GM21447 (cell line): ENCODE measurements around the gene TWSG1.

Source experiments
- ATAC-seq: cut with Tn5 transposase; IDR thresholded peaks from one replicate; pipeline ENCODE4 v1.9.1; 2021; ENCODE audit not compliant: unreplicated experiment

TWSG1 gene

DNA sequence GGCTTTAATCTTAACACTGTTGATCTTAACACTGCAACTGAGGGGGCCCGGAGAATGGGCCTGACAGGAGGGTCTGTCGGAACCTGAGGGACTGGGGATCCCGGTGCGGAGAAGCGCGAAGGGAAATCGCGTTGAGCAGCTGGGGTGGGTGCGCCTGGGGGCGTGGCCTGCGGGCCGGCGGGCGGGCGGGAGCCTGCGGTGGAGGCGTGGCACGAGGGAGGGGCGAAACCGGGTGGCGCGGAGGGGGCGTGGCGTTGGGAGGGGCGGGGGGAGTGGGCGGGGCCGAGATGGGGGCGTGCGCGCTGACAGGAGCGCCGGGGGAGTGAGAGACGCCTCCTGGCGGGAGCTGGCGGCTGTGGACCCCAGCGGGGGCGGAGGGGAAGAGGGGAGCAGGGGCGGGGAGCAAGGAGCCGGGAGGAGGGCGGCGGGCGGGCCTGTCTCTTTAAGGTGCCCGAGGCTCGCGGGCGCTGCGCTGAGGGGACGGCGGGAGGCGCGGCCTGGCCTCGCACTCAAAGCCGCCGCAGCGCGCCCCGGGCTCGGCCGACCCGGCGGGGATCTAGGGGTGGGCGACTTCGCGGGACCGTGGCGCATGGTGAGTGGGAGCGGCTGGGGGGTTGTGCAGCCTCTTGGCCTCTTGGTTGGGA lies at the start of gene TWSG1:
TWSG1 (plus strand) TSS at position 445 of the 644 bp plus-strand sequence. CDS start 2,457 bp downstream, outside the sequence.
- ATAC-seq: peak; percentile 77

DNA sequence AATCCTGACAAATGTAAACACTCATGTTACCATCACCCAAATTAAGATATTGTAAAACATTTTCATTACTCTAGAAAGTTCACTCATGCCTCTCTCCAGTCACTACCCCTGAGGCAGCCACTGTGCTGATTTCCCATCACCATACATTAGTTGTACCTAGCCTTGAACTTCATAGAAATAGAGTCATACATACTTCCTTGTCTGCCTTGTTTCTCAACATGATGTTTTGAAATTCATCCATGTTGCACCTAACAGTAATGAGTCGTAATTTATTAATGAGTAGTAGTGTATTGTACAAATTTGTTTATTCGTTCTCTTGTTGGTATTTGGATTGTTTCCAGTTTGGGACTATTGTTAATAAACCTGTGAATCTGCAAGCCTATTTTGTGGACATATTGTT lies 49.0 kb upstream of the TWSG1 start:
- no peak for ATAC-seq

DNA sequence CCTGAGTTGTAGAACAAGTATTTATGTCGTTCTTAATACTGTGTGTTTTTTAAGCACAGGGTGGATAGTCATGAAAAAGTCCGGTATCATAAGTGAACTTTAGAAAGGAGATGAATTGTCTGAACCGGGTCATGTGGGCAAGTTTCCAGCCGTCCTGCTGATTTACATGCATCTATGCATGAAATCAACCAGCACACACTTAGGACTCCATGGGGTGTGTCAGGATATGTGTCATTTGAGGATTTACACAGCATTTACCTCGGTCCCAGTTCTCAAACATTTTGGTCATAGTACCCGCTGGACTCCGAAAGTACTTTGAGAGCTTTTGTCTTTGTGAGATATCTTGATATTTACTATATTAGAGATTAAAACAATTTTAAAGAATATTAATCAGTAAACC lies 47.5 kb upstream of the TWSG1 start:
- ATAC-seq: no peak

DNA sequence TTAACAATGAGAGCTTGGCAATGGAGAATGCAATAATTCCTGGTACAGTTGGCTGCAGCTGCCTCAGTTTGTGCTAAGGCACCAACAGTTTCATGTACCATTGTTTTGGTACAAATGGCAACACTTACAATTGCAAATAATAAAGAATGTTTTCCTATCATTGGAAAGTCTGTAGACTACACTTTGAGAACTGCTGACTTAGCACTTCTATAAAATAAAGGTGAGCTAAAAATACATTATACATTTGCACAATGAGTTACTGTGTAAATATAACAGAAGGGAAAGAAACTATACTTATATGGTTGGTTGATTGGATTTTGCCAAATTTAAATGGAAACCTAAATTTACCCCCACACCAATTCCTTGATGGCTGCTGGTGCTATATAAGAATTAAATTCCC lies 44.9 kb upstream of the TWSG1 start:
- no peak for ATAC-seq

DNA sequence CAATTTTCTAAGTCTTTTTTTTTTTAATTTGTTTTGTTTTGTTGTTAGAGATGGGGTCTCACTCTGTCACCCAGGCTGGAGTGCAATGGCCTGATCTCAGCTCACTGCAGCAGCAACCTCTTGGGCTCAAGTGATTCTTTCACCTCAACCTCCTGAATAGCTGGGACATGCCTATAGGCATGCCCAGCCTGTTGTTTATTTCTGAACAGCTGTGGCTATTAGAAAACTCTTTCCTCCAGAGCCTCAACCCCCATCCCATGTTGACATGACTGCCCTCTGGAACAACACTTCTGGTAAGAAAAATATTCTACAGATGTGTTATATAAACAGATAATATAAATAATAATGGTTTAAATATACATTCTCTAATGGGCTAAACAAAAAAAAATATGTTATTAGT lies 44.4 kb upstream of the TWSG1 start:
- no peak for ATAC-seq

DNA sequence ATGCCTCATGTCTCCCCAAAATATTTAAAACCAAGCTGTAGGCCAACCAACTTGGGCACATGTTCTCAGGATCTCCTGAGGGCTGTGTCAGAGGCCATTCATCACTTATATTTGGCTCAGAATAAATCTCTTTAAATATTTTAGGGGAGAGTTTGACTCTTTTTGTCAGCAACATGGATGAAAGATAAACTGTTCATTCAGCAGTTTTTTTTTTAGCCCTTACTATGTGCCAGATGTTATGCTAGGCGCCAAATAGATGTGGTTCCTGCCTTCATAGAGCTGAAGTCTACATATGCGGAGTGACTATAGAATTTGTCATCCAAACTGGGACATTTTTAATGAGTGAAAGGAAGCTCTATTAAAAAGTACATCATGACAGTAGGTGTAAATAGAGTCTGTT lies 42.5 kb upstream of the TWSG1 start:
- ATAC-seq: no peak

DNA sequence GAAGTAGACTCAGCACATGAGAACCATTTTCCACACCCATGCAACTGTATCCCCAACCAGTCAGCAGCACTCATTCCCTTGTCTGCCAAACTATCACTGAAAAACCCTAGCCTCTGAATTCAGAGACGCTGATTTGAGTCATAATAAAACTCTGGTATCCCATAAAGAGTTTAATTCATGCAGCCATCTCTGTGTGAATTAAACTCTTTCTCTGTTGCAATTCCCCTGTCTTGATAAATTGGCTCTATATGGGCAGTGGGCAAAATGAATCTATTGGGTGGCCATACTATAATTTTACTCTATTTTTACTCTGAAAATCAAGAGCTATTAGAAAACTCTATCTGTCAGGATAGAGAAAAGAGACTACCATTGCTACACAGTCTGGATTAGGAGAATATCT lies 40.6 kb upstream of the TWSG1 start:
- ATAC-seq: no peak

DNA sequence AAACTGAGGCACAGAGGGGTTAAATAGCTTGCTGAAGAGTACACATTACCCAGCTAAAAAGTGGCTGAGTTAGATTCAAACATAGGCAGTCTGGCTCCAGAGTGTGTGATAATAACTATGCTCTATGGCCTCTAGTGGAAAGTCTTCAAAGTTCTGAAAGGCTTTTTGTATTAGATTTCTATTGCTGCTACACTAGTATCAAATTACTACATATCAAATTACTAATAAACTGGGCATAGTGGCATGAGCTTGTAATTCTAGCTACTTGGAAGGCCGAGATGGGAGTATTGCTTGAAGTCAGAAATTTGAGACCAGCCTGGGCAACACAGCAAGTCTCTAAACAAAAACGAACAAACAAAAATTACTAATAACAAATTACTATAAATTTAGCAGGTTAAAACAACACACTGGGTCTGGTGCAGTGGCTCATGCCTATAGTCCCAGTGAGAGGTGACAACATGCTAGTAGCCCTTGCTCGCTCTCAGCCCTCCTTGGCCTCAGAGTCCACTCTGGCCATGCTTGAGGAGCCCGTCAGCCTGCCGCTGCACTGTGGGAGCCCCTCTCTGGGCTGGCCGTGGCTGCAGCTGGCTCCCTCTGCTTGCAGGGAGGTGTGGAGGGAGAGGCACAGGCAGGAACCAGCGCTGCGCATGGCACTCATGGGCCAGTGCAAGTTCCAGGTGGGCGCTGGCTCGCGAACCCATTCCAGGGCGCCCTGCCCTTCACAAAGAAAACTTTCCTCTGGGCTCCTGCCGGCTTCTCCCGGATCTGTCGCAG lies 38.2 kb upstream of the TWSG1 start:
- no peak for ATAC-seq

DNA sequence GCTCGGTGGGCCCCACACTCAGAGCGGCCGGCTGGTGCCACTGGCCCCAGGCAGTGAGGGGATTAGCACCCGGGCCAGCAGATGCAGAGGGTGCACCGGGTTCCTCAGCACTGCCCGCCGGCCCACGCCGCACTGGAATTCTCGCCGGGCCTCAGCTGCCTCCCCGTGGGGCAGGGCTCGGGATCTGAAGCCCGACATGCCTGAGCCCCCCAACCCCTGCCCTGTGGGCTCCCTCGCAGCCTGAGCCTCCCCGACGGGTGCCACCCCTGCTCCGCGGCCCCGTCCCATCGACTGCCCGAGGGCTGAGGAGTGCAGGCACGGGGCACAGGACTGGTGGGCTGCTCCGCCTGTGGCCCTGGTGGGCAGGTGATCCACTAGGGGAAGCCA lies 37.6 kb upstream of the TWSG1 start:
- no peak for ATAC-seq

DNA sequence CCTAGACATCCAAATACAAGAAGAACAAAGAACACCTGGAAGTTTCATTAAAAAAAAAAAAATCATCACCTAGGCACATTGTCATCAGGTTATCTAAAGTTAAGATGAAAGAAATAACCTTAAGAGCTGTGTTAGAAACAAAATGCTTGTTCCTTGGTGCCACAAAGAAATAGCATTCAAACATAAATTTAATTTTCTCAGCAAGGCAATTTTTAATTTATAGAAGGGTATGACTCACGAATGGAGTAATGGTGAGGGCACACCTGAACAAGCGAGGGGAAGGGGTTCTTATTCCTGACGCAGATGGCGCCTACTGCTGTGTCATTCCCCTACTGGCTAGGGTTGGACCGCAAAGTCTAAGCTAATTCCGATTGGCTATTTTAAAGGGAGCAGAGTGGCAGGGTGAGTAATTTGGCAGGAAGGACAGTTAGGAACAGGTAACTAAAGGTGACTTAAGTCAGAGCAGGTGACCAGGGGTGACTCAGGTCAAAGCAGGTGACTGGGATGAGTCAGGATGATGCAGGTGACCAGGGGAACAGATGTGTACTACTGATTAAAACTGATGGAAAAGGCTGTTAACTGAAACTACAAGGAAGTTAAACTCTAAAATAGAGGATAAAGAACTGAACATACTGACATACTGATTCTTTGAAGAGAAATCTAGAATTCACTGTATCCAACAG lies 30.0 kb upstream of the TWSG1 start:
- ATAC-seq: no peak

DNA sequence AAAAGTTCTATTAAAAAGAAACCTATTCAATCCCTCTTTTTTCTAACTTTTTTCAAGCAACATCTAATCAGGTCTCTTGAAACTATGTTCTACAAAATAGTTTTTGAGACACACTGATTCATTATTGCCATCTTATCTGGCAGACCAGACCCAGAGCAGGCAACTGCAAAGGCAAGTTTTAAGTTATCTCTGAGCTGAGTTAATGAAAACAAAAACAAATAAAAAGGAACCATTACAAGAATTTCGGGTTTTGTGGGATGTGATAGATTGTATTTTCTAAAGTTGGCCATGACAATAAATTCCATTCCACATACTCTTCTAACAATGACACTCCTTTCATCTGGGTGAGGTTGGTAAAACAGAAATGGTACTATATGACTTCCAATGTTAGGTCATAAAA lies 15.2 kb upstream of the TWSG1 start:
- ATAC-seq: no peak

DNA sequence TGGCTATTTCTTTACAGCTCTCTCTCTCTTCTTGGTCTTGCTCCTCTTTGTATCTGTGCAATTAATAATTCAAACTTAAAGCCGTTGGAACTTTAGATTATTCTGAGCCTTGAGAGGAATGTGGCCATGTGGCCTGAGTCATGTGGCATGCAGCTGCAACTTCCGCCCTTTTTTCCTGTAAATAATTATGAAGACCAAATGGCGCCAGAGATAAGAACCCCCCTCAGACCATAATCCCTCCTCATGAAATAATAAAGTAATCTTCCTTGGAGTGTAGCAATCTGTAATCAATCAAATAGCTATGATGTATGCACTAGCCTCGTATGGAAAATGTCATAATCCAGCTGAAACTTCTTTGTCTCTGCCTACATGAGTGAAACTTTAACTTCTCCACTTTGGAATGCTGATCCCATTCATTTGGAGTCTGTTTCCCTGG lies 13.5 kb upstream of the TWSG1 start:
- ATAC-seq: no peak

DNA sequence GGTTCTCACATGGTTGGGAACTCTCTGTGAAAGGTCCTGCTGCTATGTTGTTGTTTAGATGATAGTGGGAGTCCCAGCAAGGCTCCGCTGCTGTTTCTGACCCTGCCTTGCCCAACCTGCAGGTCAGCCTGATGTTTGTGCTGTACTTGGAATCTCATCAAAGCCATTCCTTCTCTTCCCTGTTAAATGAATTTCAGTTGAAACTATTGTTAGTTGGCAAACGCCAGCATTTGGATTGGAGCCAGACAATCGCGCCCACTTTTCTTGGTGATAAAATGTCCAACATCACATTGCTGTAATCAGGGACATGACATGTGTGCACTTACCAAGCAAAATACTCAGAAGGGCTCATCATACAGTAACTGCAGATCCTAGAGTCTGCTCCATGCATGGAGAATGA lies 12.8 kb upstream of the TWSG1 start:
- no peak for ATAC-seq

DNA sequence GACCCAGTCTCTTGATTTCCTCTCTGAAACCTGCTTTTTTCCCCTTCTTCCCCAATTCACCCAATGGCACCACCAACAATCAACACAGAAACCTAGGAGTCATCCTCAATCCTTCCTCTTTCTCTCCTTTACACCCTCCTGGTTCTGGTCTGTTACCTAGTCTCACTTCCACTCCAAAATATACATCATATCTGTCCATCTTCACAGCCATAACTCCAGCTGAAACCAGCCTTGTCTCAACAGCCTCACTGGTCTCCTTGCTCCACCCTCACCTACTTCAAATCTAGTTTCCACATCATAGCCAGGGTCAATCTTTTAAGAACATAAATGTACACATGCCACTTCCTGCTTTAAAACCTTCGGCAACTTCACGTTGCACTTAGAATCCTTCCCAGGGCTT lies 11.8 kb upstream of the TWSG1 start:
- no peak for ATAC-seq

DNA sequence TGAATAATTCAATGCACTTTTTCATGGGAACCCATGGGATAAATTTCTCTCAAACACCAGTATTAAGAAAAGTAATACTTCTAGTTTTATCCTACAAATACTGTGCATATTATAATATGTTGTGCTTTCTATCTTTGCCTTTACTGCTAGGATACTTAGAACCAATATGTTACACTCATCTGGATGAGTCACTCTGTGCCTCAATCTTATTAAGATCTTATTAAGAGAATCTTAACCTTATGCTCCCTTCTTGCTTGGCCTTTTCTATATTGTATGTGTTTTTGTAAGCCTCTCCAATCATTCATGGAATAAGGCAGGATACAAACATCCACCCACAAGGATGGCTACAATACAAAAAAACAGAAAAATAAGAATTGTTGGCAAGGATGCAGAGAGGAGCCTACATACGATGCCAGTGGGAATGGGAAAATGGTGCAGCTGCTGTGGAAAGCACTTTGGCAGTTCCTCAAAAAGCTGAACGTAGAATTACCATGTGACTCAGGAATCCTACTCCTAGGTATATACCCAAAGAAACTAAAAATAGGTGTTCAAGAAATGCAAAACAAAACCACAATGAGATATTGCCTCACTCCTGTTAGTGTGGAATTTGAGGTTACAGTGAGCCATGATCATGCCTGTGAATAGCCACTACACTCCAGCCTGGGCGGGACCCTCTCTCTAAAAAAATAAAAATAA lies 10.7 kb upstream of the TWSG1 start:
- ATAC-seq: no peak

DNA sequence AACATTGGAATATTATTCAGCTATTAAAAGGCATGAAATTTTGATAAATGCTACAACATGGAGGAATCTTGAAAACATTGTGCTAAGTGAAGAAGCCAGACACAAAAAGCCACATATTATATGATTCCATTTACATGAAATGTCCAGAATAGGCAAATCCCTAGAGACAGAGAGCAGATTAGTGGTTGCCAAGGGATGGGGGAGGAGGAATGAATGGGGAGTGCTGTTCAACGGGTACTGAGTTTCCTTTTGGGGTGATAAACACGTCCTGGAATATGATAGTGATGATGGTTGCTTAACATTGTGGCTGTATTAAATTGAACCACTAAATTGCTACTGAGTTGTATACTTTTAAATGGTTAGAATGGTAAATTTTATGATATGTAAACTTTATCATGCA lies 8.9 kb upstream of the TWSG1 start:
- no peak for ATAC-seq

DNA sequence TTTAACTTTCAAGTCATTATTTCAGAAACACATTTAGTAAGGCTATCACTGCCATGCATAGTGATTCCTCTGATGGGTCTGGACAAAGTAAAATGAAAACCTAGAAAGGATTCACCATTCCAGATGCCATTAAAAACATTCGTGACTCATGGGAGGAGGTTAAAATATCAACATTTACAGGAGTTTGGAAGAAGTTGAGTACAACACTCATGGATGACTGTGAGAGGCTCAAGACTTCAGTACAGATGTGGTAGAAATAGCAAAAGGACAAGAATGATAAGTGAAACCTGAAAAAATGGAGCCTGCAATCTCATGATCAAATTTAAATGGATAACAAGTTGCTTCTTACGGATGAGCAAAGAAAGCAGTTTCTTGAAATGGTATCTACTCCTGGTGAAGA lies 5.8 kb upstream of the TWSG1 start:
- no peak for ATAC-seq

DNA sequence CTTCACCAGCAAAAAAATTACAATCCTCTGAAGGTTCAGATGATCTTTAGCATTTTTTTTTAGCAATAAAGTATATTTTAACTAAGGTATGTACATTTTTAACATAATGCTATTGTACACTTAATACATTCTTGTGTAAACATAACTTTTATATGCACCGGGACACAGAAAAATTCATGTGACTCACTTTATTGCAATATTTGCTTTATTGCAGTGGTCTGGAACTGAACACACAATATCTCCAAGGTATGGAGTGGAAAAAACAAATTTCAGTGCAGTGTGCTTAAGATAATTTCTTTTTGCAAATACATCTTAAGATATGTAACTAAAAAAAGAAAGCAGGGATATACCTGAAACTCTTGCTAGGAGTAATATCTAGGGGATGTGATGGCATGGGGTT lies 5.1 kb upstream of the TWSG1 start:
- no peak for ATAC-seq

DNA sequence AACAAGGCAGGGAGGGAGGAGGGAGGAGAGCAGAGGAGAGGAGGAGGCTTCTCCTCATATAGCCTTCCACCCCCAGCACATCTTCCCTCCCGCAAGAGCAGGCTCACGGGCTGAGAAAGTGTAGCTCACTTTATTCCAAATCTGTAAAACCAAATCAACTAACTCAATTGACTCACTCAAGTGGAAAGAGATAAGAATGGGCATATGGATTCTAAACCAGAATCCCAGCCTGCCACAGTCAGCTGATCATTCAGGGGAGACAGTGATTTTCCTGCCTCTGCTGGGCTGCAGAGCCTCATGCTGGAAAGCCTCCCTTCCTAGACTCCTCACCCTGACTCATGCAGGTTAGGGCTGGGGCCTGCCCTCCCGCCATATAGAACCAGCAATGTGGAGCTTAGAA lies 4.2 kb upstream of the TWSG1 start:
- ATAC-seq: no peak

DNA sequence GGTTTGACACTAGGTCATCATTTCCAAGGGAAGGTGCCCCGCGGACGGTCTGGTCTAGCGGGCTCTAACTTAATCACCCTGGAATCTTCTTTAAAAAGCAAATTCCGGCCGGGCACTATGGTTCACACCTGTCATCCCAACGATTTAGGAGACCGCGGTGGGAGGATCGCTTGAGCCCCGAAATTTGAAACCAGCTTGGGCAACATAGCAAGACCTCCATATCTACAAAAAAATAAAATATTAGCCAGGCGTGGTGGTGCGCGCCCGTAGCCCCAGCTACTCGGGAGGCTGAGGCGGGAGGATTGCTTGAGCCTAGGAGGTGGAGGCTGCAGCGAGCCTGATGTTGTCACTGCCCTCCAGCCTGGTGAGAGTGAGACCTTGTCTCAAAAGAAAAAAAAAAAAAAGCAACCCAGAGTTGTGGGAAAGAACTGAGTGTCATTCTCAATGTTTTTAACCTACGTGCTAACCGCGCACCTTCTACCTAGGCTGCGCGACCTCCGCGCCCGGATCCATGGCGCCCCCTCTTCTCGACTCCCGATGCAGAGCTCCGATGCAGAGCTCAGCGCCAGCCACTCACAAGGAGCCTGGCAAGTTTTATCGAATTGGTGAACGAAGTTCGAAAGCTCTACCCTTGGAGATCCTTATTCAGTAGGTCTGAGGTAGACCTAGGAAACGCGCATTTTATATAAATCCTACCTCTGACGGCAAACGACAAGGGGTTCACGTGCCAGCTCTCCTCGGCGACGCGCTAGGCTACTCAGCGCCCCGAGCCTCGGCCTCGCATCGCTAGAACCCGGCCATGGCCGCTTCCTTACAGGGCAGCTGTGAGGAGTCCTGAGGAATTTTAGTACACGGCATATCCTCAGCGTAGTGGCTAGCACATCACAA lies 888 bp upstream of the TWSG1 start:
- peak; percentile 39 for ATAC-seq
